AG04449 (cell line): ENCODE measurements around the gene SDR42E2.

Source experiments
- CTCF ChIA-PET: fragments of 350-600 bp; formaldehyde crosslinking; extraction: SDS; loops from one replicate; lab custom pipeline; 2021; ENCODE audit warnings: antibody characterized with exemption; lab: Yijun Ruan, JAX
- POLR2A ChIA-PET: fragments of 400-600, 350-600 bp; formaldehyde crosslinking; extraction: SDS; loops from one replicate; lab custom pipeline; 2020; ENCODE audit warnings: antibody characterized with exemption, inconsistent platforms; lab: Yijun Ruan, JAX
- DNase-seq: peaks from one replicate; pipeline ENCODE4 v3.0.0-alpha.2; 2010; ENCODE audit warnings: low read depth, low spot score
- H3K4me3 ChIP-seq: 2 replicates; pipeline ENCODE4 v1.5.1; 2011; ENCODE audit warnings: low read depth, mild to moderate bottlenecking, control low read depth, low read length
- TF ChIP-seq, protein P1 (sequence below): IDR thresholded peaks from one replicate; pipeline ENCODE4 v1.5.1; 2011; ENCODE audit warnings: mild to moderate bottlenecking, moderate library complexity, low read length, control low read depth, inconsistent platforms; ENCODE audit not compliant: insufficient read depth; ENCODE audit errors: missing control alignments

SDR42E2 gene

GRCh38 chr16:22161999-22162655 is at the start of gene SDR42E2:
Gene SDR42E2, plus strand, starts transcription at chr16:22162506. Its CDS starts 3,077 bp downstream, at chr16:22165583.
- ChIA-PET CTCF (no interaction called here), POLR2A (no interaction called here)
- H3K4me3 ChIP-seq, result no peak within 1 kb of the TSS
- TF ChIP-seq, protein P1, sequence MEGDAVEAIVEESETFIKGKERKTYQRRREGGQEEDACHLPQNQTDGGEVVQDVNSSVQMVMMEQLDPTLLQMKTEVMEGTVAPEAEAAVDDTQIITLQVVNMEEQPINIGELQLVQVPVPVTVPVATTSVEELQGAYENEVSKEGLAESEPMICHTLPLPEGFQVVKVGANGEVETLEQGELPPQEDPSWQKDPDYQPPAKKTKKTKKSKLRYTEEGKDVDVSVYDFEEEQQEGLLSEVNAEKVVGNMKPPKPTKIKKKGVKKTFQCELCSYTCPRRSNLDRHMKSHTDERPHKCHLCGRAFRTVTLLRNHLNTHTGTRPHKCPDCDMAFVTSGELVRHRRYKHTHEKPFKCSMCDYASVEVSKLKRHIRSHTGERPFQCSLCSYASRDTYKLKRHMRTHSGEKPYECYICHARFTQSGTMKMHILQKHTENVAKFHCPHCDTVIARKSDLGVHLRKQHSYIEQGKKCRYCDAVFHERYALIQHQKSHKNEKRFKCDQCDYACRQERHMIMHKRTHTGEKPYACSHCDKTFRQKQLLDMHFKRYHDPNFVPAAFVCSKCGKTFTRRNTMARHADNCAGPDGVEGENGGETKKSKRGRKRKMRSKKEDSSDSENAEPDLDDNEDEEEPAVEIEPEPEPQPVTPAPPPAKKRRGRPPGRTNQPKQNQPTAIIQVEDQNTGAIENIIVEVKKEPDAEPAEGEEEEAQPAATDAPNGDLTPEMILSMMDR, result no peak
- no peak for DNase-seq

DNA sequence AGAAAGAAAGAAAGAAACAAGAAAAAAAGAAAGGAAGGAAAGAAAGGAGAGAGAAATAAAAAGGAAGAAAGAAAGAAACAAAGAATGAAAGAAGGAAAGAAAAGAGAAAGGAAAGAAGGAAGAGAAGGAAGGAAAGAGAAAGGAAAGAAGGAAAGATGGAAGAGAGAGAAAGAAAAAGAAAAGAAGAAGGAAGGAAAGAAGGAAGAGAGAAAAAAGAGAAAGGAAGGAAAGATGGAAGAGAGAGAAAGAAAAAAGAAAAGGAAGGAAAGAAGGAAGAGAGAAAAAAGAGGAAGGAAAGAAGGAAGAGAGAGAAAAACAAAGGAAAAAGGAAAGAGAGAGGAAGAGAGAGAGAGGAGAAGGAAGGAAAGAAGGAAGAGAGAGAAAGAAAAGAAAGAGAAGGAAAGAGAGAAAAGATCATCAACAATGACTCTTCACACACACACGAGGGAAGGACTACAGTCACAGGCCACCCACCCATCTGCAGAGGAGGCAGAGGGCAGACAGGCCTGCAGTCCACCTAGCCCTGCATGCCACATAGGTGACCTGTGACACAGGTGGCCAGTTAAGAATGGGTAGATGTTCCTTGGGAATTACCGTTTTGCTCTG is 46.1 kb upstream of the SDR42E2 start:
- CTCF ChIA-PET, result interaction anchor here (0.9 kb wide), 1 partner anchor 17 kb away, joined by 3 read pairs; no protein-coding TSS in a partner anchor
- POLR2A ChIA-PET, result no interaction called here
- no peak for DNase-seq
- H3K4me3 ChIP-seq, result no peak overlapping the region
- TF ChIP-seq, protein P1, result no peak

DNA sequence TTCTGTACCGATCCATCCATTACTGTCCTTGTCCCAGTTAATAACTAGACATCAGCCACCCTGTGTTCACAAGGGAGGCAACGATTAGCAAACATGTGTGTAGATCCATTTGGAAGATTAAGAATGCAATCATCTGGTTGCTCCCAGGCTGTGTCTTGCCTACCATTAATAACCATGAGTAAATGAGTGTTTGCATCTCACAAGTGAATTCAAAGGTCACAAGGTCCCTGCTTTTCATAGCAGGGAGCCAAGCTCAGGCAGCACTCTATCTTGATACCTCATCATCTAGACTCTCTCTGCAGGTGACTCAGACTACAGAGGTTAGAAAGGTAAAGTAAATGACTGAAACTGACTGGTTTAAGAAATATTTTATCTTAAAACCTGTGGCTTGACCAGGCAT is 44.7 kb upstream of the SDR42E2 start:
- no peak for DNase-seq
- H3K4me3 ChIP-seq, result no peak overlapping the region
- TF ChIP-seq, protein P1, result no peak
- ChIA-PET POLR2A (no interaction called here), CTCF (no interaction called here)

- TF ChIP-seq, protein P1, result no peak
- no peak overlapping the region for H3K4me3 ChIP-seq
- ChIA-PET CTCF (interaction anchor here (0.7 to 1.2 kb wide), 4 partner anchors 42 to 408 kb away, joined by 3 read pairs; no protein-coding TSS in a partner anchor), POLR2A (no interaction called here)
- DNase-seq, result no peak
These were observed 41.9 kb upstream of the SDR42E2 start for GRCh38 chr16:22120440-22120839.

GRCh38 chr16:22122239-22122638 is 40.1 kb upstream of the SDR42E2 start:
- CTCF ChIA-PET, result no interaction called here
- TF ChIP-seq, protein P1, result no peak
- DNase-seq, result no peak

GRCh38 chr16:22123146-22123545 is 39.2 kb upstream of the SDR42E2 start:
- DNase-seq, result no peak
- ChIA-PET POLR2A (no interaction called here), CTCF (no interaction called here)
- TF ChIP-seq, protein P1, result no peak
- H3K4me3 ChIP-seq, result no peak overlapping the region

More at GRCh38 chr16:22122239-22122638, 40.1 kb upstream of the SDR42E2 start:
- no peak overlapping the region for H3K4me3 ChIP-seq
- POLR2A ChIA-PET, result no interaction called here
